ENCODE measurements around the gene ZHX3.
"Not testable (repeated sequence)": the region's sequence is repeated elsewhere in the genome, so short reads cannot be mapped to it uniquely, and the experiment has no call there.

The ZHX3 gene

GRCh38 chr20:41134362-41135186 is 183.0 kb downstream of the ZHX3 start:
- DNase-seq (ENCODE audit: low read depth): no peak

- DNase-seq (ENCODE audit: low read depth): no peak
These were observed 183.7 kb downstream of the ZHX3 start for GRCh38 chr20:41133709-41134361.

- not testable (repeated sequence) for DNase-seq (ENCODE audit: low read depth)
These were observed 185.1 kb downstream of the ZHX3 start for GRCh38 chr20:41132388-41132775.

GRCh38 chr20:41131594-41132387 is 185.7 kb downstream of the ZHX3 start:
- no peak for DNase-seq (ENCODE audit: low read depth)
